Smooth muscle cell (in vitro differentiated cells): Measurements from ENCODE around the gene CENATAC. TPM values are rescaled to one million over a fixed set of nuclear protein-coding genes. Genes with fewer than 3 reads are reported as not detected.
"Not testable (repeated sequence)": the region's sequence is repeated elsewhere in the genome, so short reads cannot be mapped to it uniquely, and the experiment has no call there.

ENCODE experiments used
- DNase-seq: peaks from one replicate; lab custom pipeline; 2025; ENCODE audit not compliant: unreplicated experiment; lab: John Stamatoyannopoulos, UW
- H2AFZ ChIP-seq: fragments of 200-600 bp; sonication (generic); 2 replicates; pipeline ENCODE4 v1.6.0; 2016; ENCODE audit warnings: antibody characterized with exemption, low read depth, mild to moderate bottlenecking
- H3F3A ChIP-seq: fragments of 200-600 bp; sonication (generic); 2 replicates; pipeline ENCODE4 v1.6.0; 2017; ENCODE audit warnings: antibody characterized with exemption, low read depth
- H3K27ac ChIP-seq: fragments of 200-600 bp; sonication (generic); 2 replicates; pipeline ENCODE4 v1.5.1; 2016; ENCODE audit warnings: low read depth, mild to moderate bottlenecking
- H3K27me3 ChIP-seq: fragments of 200-600 bp; sonication (generic); 2 replicates; pipeline ENCODE4 v1.6.1; 2016; ENCODE audit warnings: low read depth, mild to moderate bottlenecking
- H3K36me3 ChIP-seq: fragments of 200-600 bp; sonication (generic); 2 replicates; pipeline ENCODE4 v1.5.1; 2016; ENCODE audit warnings: low read depth
- H3K4me1 ChIP-seq: fragments of 200-600 bp; sonication (generic); 2 replicates; pipeline ENCODE4 v1.5.1; 2016; ENCODE audit warnings: low read depth
- H3K4me2 ChIP-seq: fragments of 200-600 bp; sonication (generic); 2 replicates; pipeline ENCODE4 v1.6.0; 2016; ENCODE audit warnings: mild to moderate bottlenecking
- H3K4me3 ChIP-seq: fragments of 200-600 bp; sonication (generic); 2 replicates; pipeline ENCODE4 v1.5.1; 2016; ENCODE audit warnings: mild to moderate bottlenecking
- H3K79me2 ChIP-seq: fragments of 200-600 bp; sonication (generic); 2 replicates; pipeline ENCODE4 v1.6.0; 2016; ENCODE audit warnings: low read depth, mild to moderate bottlenecking
- H3K9ac ChIP-seq: fragments of 200-600 bp; sonication (generic); 2 replicates; pipeline ENCODE4 v1.6.0; 2016; ENCODE audit warnings: low read depth
- H3K9me3 ChIP-seq: fragments of 200-600 bp; sonication (generic); replicated peaks from 2 replicates; pipeline ENCODE4 v1.5.1; 2016; ENCODE audit warnings: low read depth
- H4K20me1 ChIP-seq: fragments of 200-600 bp; sonication (generic); 2 replicates; pipeline ENCODE4 v1.6.0; 2016; ENCODE audit warnings: low read depth
- CTCF ChIP-seq: fragments of 200-600 bp; sonication (generic); IDR thresholded peaks from 2 replicates; pipeline ENCODE4 v1.5.1; 2017; ENCODE audit warnings: borderline replicate concordance, mild to moderate bottlenecking, antibody characterized with exemption; ENCODE audit not compliant: insufficient read depth, poor library complexity, severe bottlenecking
- WGBS: methylation state at CpG from one replicate; pipeline ENCODE4 v1.1.7; 2016; ENCODE audit warnings: low lambda C conversion rate; 5-methylcytosine and 5-hydroxymethylcytosine counted together
- polyA plus RNA-seq: library from polyadenylated mRNA; unstranded; fragments of >200 nt; fragmentation: Nextera tagmentation; extraction: Ambion mirVana; gene quantifications from 2 replicates; pipeline ENCODE4 v1.2.1, GENCODE V29; 2016
- total RNA-seq: library from RNA; depleted of rRNA; stranded (reverse); fragments of >200 nt; gene quantifications from 2 replicates; pipeline ENCODE4 v1.2.3, GENCODE V29; 2014

The CENATAC gene
- total and polyA plus RNA-seq, 2 experiments from 2014 or later, result 5.3 to 17.8 TPM

- H3F3A ChIP-seq, result peaks cover 37% of the 10 kb centered on the region
- peaks cover 41% of the 10 kb centered on the region for H3K79me2 ChIP-seq
- H3K27me3 ChIP-seq, result no peaks in the 10 kb centered on the region
- WGBS, result 83% methylated on average over 8 of the region's 8 CpGs
- H2AFZ ChIP-seq, result no peak overlapping the region
- no peak overlapping the region for H3K4me3 ChIP-seq
- TF ChIP-seq CTCF, result no peak
- H3K4me2 ChIP-seq, result no peak overlapping the region
- no peaks in the 10 kb centered on the region for H3K36me3 ChIP-seq
- H3K27ac ChIP-seq, result peak overlapping the region; percentile 23
- H4K20me1 ChIP-seq, result peaks cover 33% of the 10 kb centered on the region
- H3K9me3 ChIP-seq, result no peaks in the 10 kb centered on the region
- no peak for DNase-seq
- H3K4me1 ChIP-seq, result peaks cover 18% of the 10 kb centered on the region
- H3K9ac ChIP-seq, result no peak overlapping the region
Measured at GRCh38 chr11:119015054-119015611, 17.2 kb downstream of the CENATAC start.

GRCh38 chr11:119016216-119017009, 18.5 kb downstream of the CENATAC start:
- H3K9me3 ChIP-seq, result no peaks in the 10 kb centered on the region
- H3K36me3 ChIP-seq, result no peaks in the 10 kb centered on the region
- 88% methylated on average over 14 of the region's 14 CpGs for WGBS
- peak overlapping the region; percentile 98 for H3K4me2 ChIP-seq
- no peak overlapping the region for H3K9ac ChIP-seq
- H2AFZ ChIP-seq, result no peak overlapping the region
- H3K27me3 ChIP-seq, result no peaks in the 10 kb centered on the region
- no peak for DNase-seq
- peaks cover 39% of the 10 kb centered on the region for H4K20me1 ChIP-seq
- no peak for TF ChIP-seq CTCF
- peaks cover 54% of the 10 kb centered on the region for H3K79me2 ChIP-seq
- H3F3A ChIP-seq, result peaks cover 32% of the 10 kb centered on the region
- H3K4me1 ChIP-seq, result peaks cover 21% of the 10 kb centered on the region
- H3K4me3 ChIP-seq, result peak overlapping the region; percentile 96
- H3K27ac ChIP-seq, result peak overlapping the region; percentile 81

- not testable (repeated sequence) for DNase-seq, H3K27me3 ChIP-seq, H3K36me3 ChIP-seq, H3K9me3 ChIP-seq
- Histone ChIP-seq H2AFZ (peak overlapping the region; percentile 96), H3K79me2 (peaks cover 58% of the 10 kb centered on the region), H3K9ac (peak overlapping the region; percentile 80), H3K27ac (peak overlapping the region; percentile 81), H3K4me2 (peak overlapping the region; percentile 98), H4K20me1 (peaks cover 39% of the 10 kb centered on the region), H3K4me1 (peaks cover 21% of the 10 kb centered on the region), H3F3A (peaks cover 31% of the 10 kb centered on the region), H3K4me3 (peak overlapping the region; percentile 96)
- 11% methylated on average over 10 of the region's 10 CpGs for WGBS
Measured at GRCh38 chr11:119017377-119017776, 19.4 kb downstream of the CENATAC start.

GRCh38 chr11:119018074-119018938, 20.4 kb downstream of the CENATAC start, which contains the start of the genes RPS25 and TRAPPC4:
Gene RPS25 (minus strand): TSS chr11:119018343. CDS start chr11:119018284, 59 bp downstream.
Gene TRAPPC4 (plus strand): TSS chr11:119018766. CDS start chr11:119018796, 30 bp downstream.
- peak within 1 kb of the TSS; percentile 96 for H3K4me3 ChIP-seq
- H3K4me2 ChIP-seq, result peak within 1 kb of the TSS; percentile 98
- peak within 1 kb of the TSS; percentile 96 for H2AFZ ChIP-seq
- peak; percentile 90 for DNase-seq
- peaks cover 25% of the 10 kb centered on the region for H3F3A ChIP-seq
- no peaks in the 10 kb centered on the region for H3K36me3 ChIP-seq
- H3K27me3 ChIP-seq, result no peaks in the 10 kb centered on the region
- WGBS, result under 1% methylated on average over 56 of the region's 63 CpGs
- peaks cover 58% of the 10 kb centered on the region for H3K79me2 ChIP-seq
- TF ChIP-seq CTCF, result no peak
- peaks cover 39% of the 10 kb centered on the region for H4K20me1 ChIP-seq
- no peaks in the 10 kb centered on the region for H3K9me3 ChIP-seq
- H3K4me1 ChIP-seq, result peaks cover 21% of the 10 kb centered on the region
- peak within 1 kb of the TSS; percentile 81 for H3K27ac ChIP-seq
- H3K9ac ChIP-seq, result peak within 1 kb of the TSS; percentile 80
